ENCODE data around the gene GOSR2.

GOSR2 gene

GRCh38 chr17:46968224-46968834 is 45.4 kb downstream of the GOSR2 start:
- TF ChIP-seq SIN3A (IDR thresholded peaks at IDR 0.05; ENCODE audit: borderline replicate concordance, insufficient read depth, low read length) (no peak), TAF1 (IDR thresholded peaks at IDR 0.05; ENCODE audit: borderline replicate concordance, insufficient read depth, low read length) (no peak)

GRCh38 chr17:46968896-46969295 is 45.9 kb downstream of the GOSR2 start:
- TF ChIP-seq TAF1 (IDR thresholded peaks at IDR 0.05; ENCODE audit: borderline replicate concordance, insufficient read depth, low read length) (no peak), POLR2AphosphoS5 (IDR thresholded peaks at IDR 0.05; ENCODE audit: low read depth, low read length) (no peak), FOXP2 (optimal IDR thresholded peaks at IDR 0.05; ENCODE audit: borderline replicate concordance, extremely low read depth, extremely low read length, insufficient read depth) (no peak), REST (IDR thresholded peaks at IDR 0.05; ENCODE audit: insufficient read depth in 1 of 2, low read depth in 2 of 2, low read length in 2 of 2) (no peak), SIN3A (IDR thresholded peaks at IDR 0.05; ENCODE audit: borderline replicate concordance, insufficient read depth, low read length) (no peak)

GRCh38 chr17:46971647-46972300 is 48.8 kb downstream of the GOSR2 start:
- no peak for TF ChIP-seq SIN3A (IDR thresholded peaks at IDR 0.05; ENCODE audit: borderline replicate concordance, insufficient read depth, low read length)
- no peak for TF ChIP-seq FOXP2 (optimal IDR thresholded peaks at IDR 0.05; ENCODE audit: borderline replicate concordance, extremely low read depth, extremely low read length, insufficient read depth)
- TF ChIP-seq POLR2AphosphoS5 (IDR thresholded peaks at IDR 0.05; ENCODE audit: low read depth, low read length): no peak
- no peak for TF ChIP-seq TAF1 (IDR thresholded peaks at IDR 0.05; ENCODE audit: borderline replicate concordance, insufficient read depth, low read length)

GRCh38 chr17:46972346-46972745 is 49.4 kb downstream of the GOSR2 start:
- no peak for TF ChIP-seq FOXP2 (optimal IDR thresholded peaks at IDR 0.05; ENCODE audit: borderline replicate concordance, extremely low read depth, extremely low read length, insufficient read depth)
- no peak for TF ChIP-seq POLR2AphosphoS5 (IDR thresholded peaks at IDR 0.05; ENCODE audit: low read depth, low read length)
- no peak for TF ChIP-seq REST (IDR thresholded peaks at IDR 0.05; ENCODE audit: insufficient read depth in 1 of 2, low read depth in 2 of 2, low read length in 2 of 2)
- no peak for TF ChIP-seq SIN3A (IDR thresholded peaks at IDR 0.05; ENCODE audit: borderline replicate concordance, insufficient read depth, low read length)
- TF ChIP-seq TAF1 (IDR thresholded peaks at IDR 0.05; ENCODE audit: borderline replicate concordance, insufficient read depth, low read length): no peak

GRCh38 chr17:46974086-46974485 is 51.1 kb downstream of the GOSR2 start:
- TF ChIP-seq POLR2AphosphoS5 (IDR thresholded peaks at IDR 0.05; ENCODE audit: low read depth, low read length) (no peak), REST (IDR thresholded peaks at IDR 0.05; ENCODE audit: insufficient read depth in 1 of 2, low read depth in 2 of 2, low read length in 2 of 2) (no peak), TAF1 (IDR thresholded peaks at IDR 0.05; ENCODE audit: borderline replicate concordance, insufficient read depth, low read length) (no peak), SIN3A (IDR thresholded peaks at IDR 0.05; ENCODE audit: borderline replicate concordance, insufficient read depth, low read length) (no peak), FOXP2 (optimal IDR thresholded peaks at IDR 0.05; ENCODE audit: borderline replicate concordance, extremely low read depth, extremely low read length, insufficient read depth) (no peak)

- TF ChIP-seq REST (IDR thresholded peaks at IDR 0.05; ENCODE audit: insufficient read depth in 1 of 2, low read depth in 2 of 2, low read length in 2 of 2): no peak
- no peak for TF ChIP-seq POLR2AphosphoS5 (IDR thresholded peaks at IDR 0.05; ENCODE audit: low read depth, low read length)
- TF ChIP-seq FOXP2 (optimal IDR thresholded peaks at IDR 0.05; ENCODE audit: borderline replicate concordance, extremely low read depth, extremely low read length, insufficient read depth): no peak
- TF ChIP-seq TAF1 (IDR thresholded peaks at IDR 0.05; ENCODE audit: borderline replicate concordance, insufficient read depth, low read length): no peak
- TF ChIP-seq SIN3A (IDR thresholded peaks at IDR 0.05; ENCODE audit: borderline replicate concordance, insufficient read depth, low read length): no peak
Measured at GRCh38 chr17:46975287-46975686, 52.3 kb downstream of the GOSR2 start.
